ENCODE results near the gene VSTM2L. TPM values are rescaled to one million over a fixed set of nuclear protein-coding genes. Genes with fewer than 3 reads are reported as not detected.

VSTM2L gene
- total and polyA plus RNA-seq, 9 of the 15 experiments (the other 6 are each of a cell fraction or from before 2014, with no cell fraction given), result not detected

DNA sequence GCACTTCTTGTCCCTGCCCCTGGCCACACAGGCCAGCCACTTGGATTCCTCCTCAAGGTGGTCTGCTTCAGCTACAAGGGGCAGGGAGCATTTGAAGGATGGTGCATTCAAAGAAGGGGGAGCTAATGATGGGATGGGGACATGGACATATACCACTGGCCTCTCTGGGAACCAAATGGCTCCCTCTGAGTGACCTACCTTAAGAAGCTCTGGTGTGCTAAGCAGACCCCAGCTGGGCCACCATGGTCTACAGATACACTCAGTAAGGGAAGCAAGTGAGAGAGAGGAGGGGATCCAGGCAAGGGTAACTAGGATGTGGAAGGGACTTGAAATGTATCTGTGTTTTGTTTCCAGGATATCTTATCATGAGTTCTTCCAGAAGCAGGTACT is 67.9 kb downstream of the VSTM2L start:
- Histone ChIP-seq H3K36me3 (ENCODE audit: control insufficient read depth, insufficient read depth, low read length) (no peaks in the 10 kb centered on the region), H3K4me1 (replicated peaks in 1 of 2; ENCODE audit: control insufficient read depth in 2 of 2, insufficient read depth in 2 of 2, low read length in 2 of 2) (peaks cover 6 to 11% of the 10 kb centered on the region in 2 experiments; a peak in 3 of 5 replicates), H3K9me1 (ENCODE audit: control insufficient read depth, insufficient read depth, low read length) (no peaks in the 10 kb centered on the region), H3K79me2 (ENCODE audit: control insufficient read depth, insufficient read depth, low read length) (no peaks in the 10 kb centered on the region), H3K4me3 (no peak overlapping the region), H3K9me3 (replicated peaks; ENCODE audit: control insufficient read depth, insufficient read depth, low read depth, low read length) (no peaks in the 10 kb centered on the region), H2AFZ (ENCODE audit: low read depth, low read length) (no peak overlapping the region), H3K4me2 (ENCODE audit: insufficient read depth, low read length) (no peak overlapping the region), H3K27me3 (ENCODE audit: control insufficient read depth in 2 of 2, insufficient read depth in 2 of 2, low read length in 2 of 2) (no peaks in the 10 kb centered on the region), H4K20me1 (replicated peaks; ENCODE audit: control insufficient read depth, insufficient read depth, low read length) (no peaks in the 10 kb centered on the region), H3K27ac (ENCODE audit: extremely low read depth, low read depth, low read length) (no peak overlapping the region), H3K9ac (ENCODE audit: insufficient read depth in 1 of 2, low read depth in 2 of 2, low read length in 2 of 2) (no peak overlapping the region)
- TF ChIP-seq MXI1 (IDR thresholded peaks at IDR 0.05; ENCODE audit: low read depth, low read length) (no peak), MTF1 (CRISPR knock-in tag; IDR thresholded peaks at IDR 0.05; ENCODE audit: borderline replicate concordance) (no peak), GATA2 (CRISPR knock-in tag; IDR thresholded peaks at IDR 0.05) (no peak), FOXA1 (IDR thresholded peaks at IDR 0.05; ENCODE audit: borderline replicate concordance) (no peak), GTF2E2 (tag; IDR thresholded peaks at IDR 0.05) (no peak), TCF3 (CRISPR knock-in tag; IDR thresholded peaks at IDR 0.05) (no peak), ZFX (CRISPR knock-in tag; IDR thresholded peaks at IDR 0.05) (no peak)
- TF ChIP-seq, protein P1, sequence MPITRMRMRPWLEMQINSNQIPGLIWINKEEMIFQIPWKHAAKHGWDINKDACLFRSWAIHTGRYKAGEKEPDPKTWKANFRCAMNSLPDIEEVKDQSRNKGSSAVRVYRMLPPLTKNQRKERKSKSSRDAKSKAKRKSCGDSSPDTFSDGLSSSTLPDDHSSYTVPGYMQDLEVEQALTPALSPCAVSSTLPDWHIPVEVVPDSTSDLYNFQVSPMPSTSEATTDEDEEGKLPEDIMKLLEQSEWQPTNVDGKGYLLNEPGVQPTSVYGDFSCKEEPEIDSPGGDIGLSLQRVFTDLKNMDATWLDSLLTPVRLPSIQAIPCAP (CRISPR knock-in tag; IDR thresholded peaks at IDR 0.05; ENCODE audit: borderline replicate concordance), result no peak
- TF ChIP-seq, protein P2, sequence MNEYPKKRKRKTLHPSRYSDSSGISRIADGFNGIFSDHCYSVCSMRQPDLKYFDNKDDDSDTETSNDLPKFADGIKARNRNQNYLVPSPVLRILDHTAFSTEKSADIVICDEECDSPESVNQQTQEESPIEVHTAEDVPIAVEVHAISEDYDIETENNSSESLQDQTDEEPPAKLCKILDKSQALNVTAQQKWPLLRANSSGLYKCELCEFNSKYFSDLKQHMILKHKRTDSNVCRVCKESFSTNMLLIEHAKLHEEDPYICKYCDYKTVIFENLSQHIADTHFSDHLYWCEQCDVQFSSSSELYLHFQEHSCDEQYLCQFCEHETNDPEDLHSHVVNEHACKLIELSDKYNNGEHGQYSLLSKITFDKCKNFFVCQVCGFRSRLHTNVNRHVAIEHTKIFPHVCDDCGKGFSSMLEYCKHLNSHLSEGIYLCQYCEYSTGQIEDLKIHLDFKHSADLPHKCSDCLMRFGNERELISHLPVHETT (CRISPR knock-in tag; conservative IDR thresholded peaks at IDR 0.05 in 1 of 2, IDR thresholded peaks at IDR 0.05 in 1 of 2), result no peak
- TF ChIP-seq, protein P3, sequence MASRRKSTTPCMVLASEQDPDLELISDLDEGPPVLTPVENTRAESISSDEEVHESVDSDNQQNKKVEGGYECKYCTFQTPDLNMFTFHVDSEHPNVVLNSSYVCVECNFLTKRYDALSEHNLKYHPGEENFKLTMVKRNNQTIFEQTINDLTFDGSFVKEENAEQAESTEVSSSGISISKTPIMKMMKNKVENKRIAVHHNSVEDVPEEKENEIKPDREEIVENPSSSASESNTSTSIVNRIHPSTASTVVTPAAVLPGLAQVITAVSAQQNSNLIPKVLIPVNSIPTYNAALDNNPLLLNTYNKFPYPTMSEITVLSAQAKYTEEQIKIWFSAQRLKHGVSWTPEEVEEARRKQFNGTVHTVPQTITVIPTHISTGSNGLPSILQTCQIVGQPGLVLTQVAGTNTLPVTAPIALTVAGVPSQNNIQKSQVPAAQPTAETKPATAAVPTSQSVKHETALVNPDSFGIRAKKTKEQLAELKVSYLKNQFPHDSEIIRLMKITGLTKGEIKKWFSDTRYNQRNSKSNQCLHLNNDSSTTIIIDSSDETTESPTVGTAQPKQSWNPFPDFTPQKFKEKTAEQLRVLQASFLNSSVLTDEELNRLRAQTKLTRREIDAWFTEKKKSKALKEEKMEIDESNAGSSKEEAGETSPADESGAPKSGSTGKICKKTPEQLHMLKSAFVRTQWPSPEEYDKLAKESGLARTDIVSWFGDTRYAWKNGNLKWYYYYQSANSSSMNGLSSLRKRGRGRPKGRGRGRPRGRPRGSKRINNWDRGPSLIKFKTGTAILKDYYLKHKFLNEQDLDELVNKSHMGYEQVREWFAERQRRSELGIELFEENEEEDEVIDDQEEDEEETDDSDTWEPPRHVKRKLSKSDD (conservative IDR thresholded peaks at IDR 0.05; ENCODE audit: low read length), result no peak
- POLR2A ChIA-PET, result no interaction called here
- FAIRE-seq, result no peak
- CTCF ChIA-PET (ENCODE audit: low intra/inter-chr PET ratio), result no interaction called here
- in situ Hi-C loops (cut with MboI) (no loop called here), intact Hi-C loops (cut with micrococcal nuclease) (no loop called here)
- DNase-seq (ENCODE audit: extremely low read depth in 1 of 4, low spot score in 3 of 4), result no peak
- BruUV-seq (replicated peaks), result no TSS peak
- ATAC-seq, result no peak

Data from K562 (cell line).